Mesothelial cell of epicardium (in vitro differentiated cells): Measurements from ENCODE around the gene ANK3. TPM values are rescaled to one million over a fixed set of nuclear protein-coding genes. Genes with fewer than 3 reads are reported as not detected.

Experiments
- DNase-seq, 2 experiments: peaks; one replicate each; pipeline ENCODE4 v3.0.0; 2021; ENCODE audit warnings: low spot score in 2 of 2; ENCODE audit not compliant: unreplicated experiment in 2 of 2
- H3K27ac Mint-ChIP-seq: 2 replicates; pipeline ENCODE4 v1.8.0; 2021; ENCODE audit warnings: mixed read lengths
- H3K27me3 Mint-ChIP-seq: 2 replicates; pipeline ENCODE4 v1.8.0; 2021; ENCODE audit warnings: low read depth, mixed read lengths
- H3K36me3 Mint-ChIP-seq: 2 replicates; pipeline ENCODE4 v1.8.0; 2021; ENCODE audit warnings: mixed read lengths
- H3K4me1 Mint-ChIP-seq: 2 replicates; pipeline ENCODE4 v1.8.0; 2021; ENCODE audit warnings: mixed read lengths
- H3K4me3 Mint-ChIP-seq: 2 replicates; pipeline ENCODE4 v1.8.0; 2021; ENCODE audit warnings: mild to moderate bottlenecking, moderate library complexity, mixed read lengths
- H3K9me3 Mint-ChIP-seq: 2 replicates; pipeline ENCODE4 v1.8.0; 2021; ENCODE audit warnings: mixed read lengths
- total RNA-seq: library from RNA; stranded (reverse); gene quantifications from 3 replicates; pipeline ENCODE4 v1.2.1, GENCODE V29; 2021
- TF ChIP-seq, protein P1 (sequence below): fragments of 200-600 bp; sonication (generic); IDR thresholded peaks from one replicate; pipeline ENCODE4 v1.5.0; 2021; ENCODE audit warnings: antibody characterized with exemption; ENCODE audit not compliant: unreplicated experiment

Gene ANK3
- total RNA-seq, 1 donor from 2014 or later = 242 TPM

DNA sequence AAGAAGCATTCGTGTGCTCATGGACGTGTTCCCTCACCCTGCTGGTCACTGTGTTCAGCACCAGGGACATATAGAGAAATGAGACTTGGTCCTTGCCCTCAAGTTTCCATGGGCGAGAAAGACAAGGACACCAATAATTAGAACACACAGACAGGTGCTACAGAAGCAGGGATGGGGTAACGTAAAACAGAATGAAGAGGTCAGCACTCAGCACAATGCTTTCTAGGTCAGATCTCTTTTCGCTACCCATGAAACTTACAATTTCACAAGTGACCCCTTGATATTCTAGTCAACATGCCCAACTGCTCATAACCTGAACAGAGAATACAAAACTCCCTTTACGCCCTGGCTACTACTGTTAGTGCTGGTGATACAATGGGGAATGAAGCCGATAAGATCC is 6.0 kb upstream of the ANK3 start:
- Mint-ChIP-seq H3K9me3 (no peaks in the 10 kb centered on the region), H3K36me3 (no peaks in the 10 kb centered on the region), H3K4me3 (no peak overlapping the region), H3K4me1 (peaks cover 44% of the 10 kb centered on the region), H3K27me3 (no peaks in the 10 kb centered on the region), H3K27ac (peak overlapping the region; percentile 58)
- no peak for DNase-seq
- TF ChIP-seq, protein P1, sequence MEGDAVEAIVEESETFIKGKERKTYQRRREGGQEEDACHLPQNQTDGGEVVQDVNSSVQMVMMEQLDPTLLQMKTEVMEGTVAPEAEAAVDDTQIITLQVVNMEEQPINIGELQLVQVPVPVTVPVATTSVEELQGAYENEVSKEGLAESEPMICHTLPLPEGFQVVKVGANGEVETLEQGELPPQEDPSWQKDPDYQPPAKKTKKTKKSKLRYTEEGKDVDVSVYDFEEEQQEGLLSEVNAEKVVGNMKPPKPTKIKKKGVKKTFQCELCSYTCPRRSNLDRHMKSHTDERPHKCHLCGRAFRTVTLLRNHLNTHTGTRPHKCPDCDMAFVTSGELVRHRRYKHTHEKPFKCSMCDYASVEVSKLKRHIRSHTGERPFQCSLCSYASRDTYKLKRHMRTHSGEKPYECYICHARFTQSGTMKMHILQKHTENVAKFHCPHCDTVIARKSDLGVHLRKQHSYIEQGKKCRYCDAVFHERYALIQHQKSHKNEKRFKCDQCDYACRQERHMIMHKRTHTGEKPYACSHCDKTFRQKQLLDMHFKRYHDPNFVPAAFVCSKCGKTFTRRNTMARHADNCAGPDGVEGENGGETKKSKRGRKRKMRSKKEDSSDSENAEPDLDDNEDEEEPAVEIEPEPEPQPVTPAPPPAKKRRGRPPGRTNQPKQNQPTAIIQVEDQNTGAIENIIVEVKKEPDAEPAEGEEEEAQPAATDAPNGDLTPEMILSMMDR = no peak

DNA sequence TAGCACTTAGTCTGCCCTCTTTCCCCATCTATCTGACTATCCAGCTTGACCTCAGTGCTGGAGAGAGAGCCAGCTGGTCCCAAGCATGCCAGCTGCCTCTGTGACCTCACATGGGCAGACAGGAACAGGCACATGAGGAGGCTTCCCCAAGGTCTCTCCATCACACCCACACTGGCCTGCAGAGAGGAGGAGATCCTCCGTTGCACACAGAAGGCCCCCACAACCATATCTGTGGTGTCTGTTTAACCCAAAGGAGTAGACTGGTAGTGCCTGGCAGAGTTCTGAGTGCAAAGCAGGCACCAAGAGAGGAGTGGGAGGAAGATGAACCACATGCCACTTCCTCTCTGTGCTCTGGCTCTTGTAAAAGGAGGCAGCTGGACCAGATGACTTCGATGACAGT is 4.8 kb upstream of the ANK3 start:
- Mint-ChIP-seq H3K9me3 (no peaks in the 10 kb centered on the region), H3K4me3 (no peak overlapping the region), H3K36me3 (no peaks in the 10 kb centered on the region), H3K27ac (no peak overlapping the region), H3K4me1 (peaks cover 54% of the 10 kb centered on the region), H3K27me3 (no peaks in the 10 kb centered on the region)
- TF ChIP-seq, protein P1 = no peak
- DNase-seq = no peak

DNA sequence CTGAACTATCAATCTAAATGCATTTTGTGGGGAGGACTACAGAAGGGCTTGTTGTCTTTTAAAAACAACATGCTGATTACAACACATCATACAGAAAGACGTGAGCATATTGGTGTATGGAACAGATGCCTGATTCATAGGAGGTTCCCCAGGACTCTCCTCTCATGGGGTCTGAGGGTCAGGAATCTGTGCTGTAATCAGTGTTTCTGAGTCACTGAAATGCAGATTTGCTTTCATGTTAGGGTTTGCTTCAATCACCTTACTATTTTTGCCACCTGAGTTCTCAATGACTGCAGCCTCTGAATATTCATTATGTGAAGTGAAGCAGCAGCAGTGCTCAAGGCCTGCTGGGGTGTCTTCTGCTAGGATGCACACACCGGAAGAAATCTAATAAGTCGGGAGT is 550 bp upstream of the ANK3 start:
- Mint-ChIP-seq H3K27me3 (no peaks in the 10 kb centered on the region), H3K9me3 (no peaks in the 10 kb centered on the region), H3K27ac (peak overlapping the region; percentile 47), H3K4me1 (peaks cover 43% of the 10 kb centered on the region), H3K36me3 (no peaks in the 10 kb centered on the region), H3K4me3 (no peak overlapping the region)
- TF ChIP-seq, protein P1 = no peak
- no peak for DNase-seq

DNA sequence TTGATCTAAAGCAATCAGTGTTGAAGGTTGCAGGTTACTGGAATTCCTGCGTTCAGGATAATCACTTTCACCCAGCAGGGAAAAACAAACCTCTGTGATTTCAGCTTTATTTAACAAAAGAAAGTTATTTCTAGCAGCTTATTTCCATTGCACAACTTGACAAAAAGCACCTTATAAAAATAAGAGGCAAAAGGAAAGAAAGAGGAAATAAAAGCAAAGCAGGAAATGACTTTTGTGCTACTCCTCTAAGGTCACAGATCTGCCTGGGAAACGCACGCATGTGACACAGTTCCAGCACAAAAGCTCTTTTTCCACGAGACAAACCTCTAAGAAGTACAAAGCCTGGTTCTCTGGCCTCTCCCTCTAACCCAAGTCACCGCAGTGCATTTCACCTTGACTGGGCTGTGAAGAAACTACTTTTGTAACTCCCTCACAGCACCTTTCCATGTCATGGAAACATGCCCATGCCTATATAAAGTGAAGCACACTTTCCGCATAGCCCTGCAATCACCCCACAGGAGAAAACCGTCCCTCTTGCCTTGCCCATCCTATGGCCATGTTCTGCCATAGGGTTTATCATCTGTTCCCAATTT is 870 bp downstream of the ANK3 start:
- no peaks in the 10 kb centered on the region for H3K27me3 Mint-ChIP-seq
- TF ChIP-seq, protein P1 = no peak
- peak overlapping the region; percentile 51 for H3K4me3 Mint-ChIP-seq
- H3K36me3 Mint-ChIP-seq = no peaks in the 10 kb centered on the region
- DNase-seq = no peak
- no peaks in the 10 kb centered on the region for H3K9me3 Mint-ChIP-seq
- peaks cover 50% of the 10 kb centered on the region for H3K4me1 Mint-ChIP-seq
- H3K27ac Mint-ChIP-seq = peak overlapping the region; percentile 75

DNA sequence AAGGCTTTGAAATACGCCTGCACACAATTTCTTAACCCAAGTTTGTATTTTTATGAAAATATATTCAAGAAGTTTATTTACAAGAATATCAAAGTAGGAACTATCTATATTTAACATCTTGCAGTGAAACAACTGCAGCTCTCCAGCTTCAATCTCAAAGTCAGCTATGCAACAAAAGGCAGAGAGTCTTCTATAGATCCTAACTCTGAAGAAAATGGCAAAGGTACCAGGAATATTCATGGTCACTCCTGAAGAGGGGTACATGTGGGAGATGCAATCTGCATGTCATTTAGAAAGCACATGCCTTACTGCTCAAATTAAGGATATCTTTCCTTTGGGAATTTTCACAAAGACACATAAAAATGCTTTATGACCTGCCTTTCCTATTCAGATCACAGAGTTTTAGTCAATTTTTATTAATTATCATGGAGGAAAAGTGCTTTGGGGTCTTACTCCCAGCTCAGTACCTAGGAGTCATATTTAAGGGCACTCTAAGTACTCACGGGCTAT is 1.5 kb downstream of the ANK3 start:
- no peaks in the 10 kb centered on the region for H3K27me3 Mint-ChIP-seq
- peak overlapping the region; percentile 65 for H3K27ac Mint-ChIP-seq
- TF ChIP-seq, protein P1 = no peak
- DNase-seq = no peak
- peak overlapping the region; percentile 16 for H3K4me3 Mint-ChIP-seq
- peaks cover 50% of the 10 kb centered on the region for H3K4me1 Mint-ChIP-seq
- H3K9me3 Mint-ChIP-seq = no peaks in the 10 kb centered on the region
- no peaks in the 10 kb centered on the region for H3K36me3 Mint-ChIP-seq
